GM12878 (cell line): ENCODE results near the gene MSH4.

Experiments used
- ASH2L ChIP-seq: fragments of 300-600, 200-600 bp; sonication (generic); IDR thresholded peaks from 2 replicates; pipeline ENCODE4 v1.6.1; 2017; ENCODE audit warnings: low read depth, mild to moderate bottlenecking, borderline replicate concordance
- CBFB ChIP-seq: IDR thresholded peaks from 2 replicates; pipeline ENCODE4 v1.6.1; 2016; ENCODE audit warnings: antibody characterized with exemption, low read depth
- CBX3 ChIP-seq: fragments of 200-600 bp; sonication (generic); IDR thresholded peaks from 2 replicates; pipeline ENCODE4 v1.6.1; 2016; ENCODE audit warnings: low read depth, borderline replicate concordance
- CREB1 ChIP-seq: IDR thresholded peaks from 2 replicates; pipeline ENCODE4 v1.6.1; 2012; ENCODE audit warnings: low read depth, mild to moderate bottlenecking, inconsistent platforms
- EP300 ChIP-seq, 2 experiments: fragments of 150-350 bp in 1 of 2; IDR thresholded peaks; 2 replicates each; pipeline ENCODE4 v1.6.1; 2011 to 2012; ENCODE audit warnings: low read depth in 2 of 2, low read length in 2 of 2, borderline replicate concordance in 1 of 2, improper control_type of control experiment in 1 of 2, inconsistent platforms in 1 of 2; ENCODE audit not compliant: control insufficient read depth in 1 of 2
- EZH2 ChIP-seq: IDR thresholded peaks from 2 replicates; pipeline ENCODE4 v1.6.1; 2012; ENCODE audit warnings: low read depth, mild to moderate bottlenecking, control low read depth, inconsistent platforms, low read length, borderline replicate concordance; ENCODE audit not compliant: control insufficient read depth
- POLR2A ChIP-seq: IDR thresholded peaks from 2 replicates; pipeline ENCODE4 v1.6.1; 2011; ENCODE audit warnings: low read depth, mild to moderate bottlenecking, low read length
- RAD21 ChIP-seq: IDR thresholded peaks from 2 replicates; pipeline ENCODE4 v1.6.1; 2011; ENCODE audit warnings: mild to moderate bottlenecking, low read depth, low read length, moderate library complexity; ENCODE audit not compliant: insufficient read depth
- RELA ChIP-seq: fragments of 450-650 bp; IDR thresholded peaks from 2 replicates; pipeline ENCODE4 v1.8.0; 2014; ENCODE audit warnings: borderline replicate concordance; ENCODE audit not compliant: partially characterized antibody
- YY1 ChIP-seq: IDR thresholded peaks from 2 replicates; pipeline ENCODE4 v1.6.1; 2011; ENCODE audit warnings: low read depth, mild to moderate bottlenecking, low read length
- TF ChIP-seq, protein P1 (sequence below), 3 experiments: IDR thresholded peaks in 2 of 3; conservative IDR thresholded peaks in 1 of 3; 2 replicates each; pipeline ENCODE4 v1.5.1; 2011; ENCODE audit warnings: low read depth in 3 of 3, low read length in 3 of 3, mild to moderate bottlenecking in 3 of 3, control low read depth in 2 of 3, moderate library complexity in 2 of 3, inconsistent platforms in 1 of 3, mixed read lengths in 1 of 3; ENCODE audit not compliant: control insufficient read depth in 2 of 3, insufficient read depth in 1 of 3; ENCODE audit errors: extremely low read depth in 1 of 3

DNA sequence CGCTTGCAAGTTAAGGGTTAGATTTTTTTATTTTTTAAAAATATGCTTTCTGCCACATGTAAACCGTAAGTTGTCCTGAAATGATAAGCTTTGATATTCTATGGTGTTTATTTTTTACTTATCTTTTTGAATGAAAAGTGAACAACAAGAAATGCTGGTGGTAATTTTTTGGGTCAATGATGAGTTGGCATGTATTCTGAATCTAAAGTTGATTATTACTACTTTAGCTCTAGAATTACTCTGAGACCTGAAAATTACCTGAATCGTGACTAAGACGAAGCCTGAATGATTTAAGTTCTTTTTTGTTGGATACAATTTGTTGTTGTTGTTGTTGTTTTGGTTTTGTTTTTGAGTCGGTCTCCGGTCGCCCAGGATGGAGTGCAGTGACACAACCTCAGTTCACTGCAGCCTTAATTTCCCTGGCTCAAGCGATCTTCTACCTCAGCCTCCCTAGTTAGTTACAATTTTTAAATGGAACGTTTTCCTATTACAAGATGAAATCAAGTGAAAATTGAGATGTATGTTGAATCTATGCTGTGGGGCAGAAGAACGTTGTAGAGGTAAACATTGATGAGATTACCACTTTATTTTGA, 9.7 kb upstream of the MSH4 start:
- no peak for TF ChIP-seq CBX3
- TF ChIP-seq EP300 (IDR thresholded peaks at IDR 0.05; ENCODE audit: borderline replicate concordance in 1 of 2, control insufficient read depth in 1 of 2, low read depth in 2 of 2, low read length in 2 of 2) = no peak
- no peak for TF ChIP-seq EZH2
- no peak for TF ChIP-seq RAD21
- TF ChIP-seq YY1 = no peak
- TF ChIP-seq CREB1 = no peak
- TF ChIP-seq POLR2A = no peak
- TF ChIP-seq, protein P1, sequence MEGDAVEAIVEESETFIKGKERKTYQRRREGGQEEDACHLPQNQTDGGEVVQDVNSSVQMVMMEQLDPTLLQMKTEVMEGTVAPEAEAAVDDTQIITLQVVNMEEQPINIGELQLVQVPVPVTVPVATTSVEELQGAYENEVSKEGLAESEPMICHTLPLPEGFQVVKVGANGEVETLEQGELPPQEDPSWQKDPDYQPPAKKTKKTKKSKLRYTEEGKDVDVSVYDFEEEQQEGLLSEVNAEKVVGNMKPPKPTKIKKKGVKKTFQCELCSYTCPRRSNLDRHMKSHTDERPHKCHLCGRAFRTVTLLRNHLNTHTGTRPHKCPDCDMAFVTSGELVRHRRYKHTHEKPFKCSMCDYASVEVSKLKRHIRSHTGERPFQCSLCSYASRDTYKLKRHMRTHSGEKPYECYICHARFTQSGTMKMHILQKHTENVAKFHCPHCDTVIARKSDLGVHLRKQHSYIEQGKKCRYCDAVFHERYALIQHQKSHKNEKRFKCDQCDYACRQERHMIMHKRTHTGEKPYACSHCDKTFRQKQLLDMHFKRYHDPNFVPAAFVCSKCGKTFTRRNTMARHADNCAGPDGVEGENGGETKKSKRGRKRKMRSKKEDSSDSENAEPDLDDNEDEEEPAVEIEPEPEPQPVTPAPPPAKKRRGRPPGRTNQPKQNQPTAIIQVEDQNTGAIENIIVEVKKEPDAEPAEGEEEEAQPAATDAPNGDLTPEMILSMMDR (IDR thresholded peaks at IDR 0.05 in 2 of 3, conservative IDR thresholded peaks at IDR 0.05 in 1 of 3; ENCODE audit: control insufficient read depth in 2 of 3, extremely low read depth in 1 of 3, insufficient read depth in 1 of 3, low read depth in 3 of 3, low read length in 3 of 3) = no peak
- TF ChIP-seq RELA = no peak
- no peak for TF ChIP-seq ASH2L
- TF ChIP-seq CBFB = no peak
